GM19240 (cell line): ENCODE measurements around the gene GJC1.

ENCODE experiments used
- DNase-seq: peaks from one replicate; pipeline ENCODE4 v3.0.0; 2011; ENCODE audit warnings: low spot score; ENCODE audit not compliant: insufficient read length

GJC1 gene

GRCh38 chr17:44829523-44830358 is at the start of gene GJC1:
Gene GJC1 (minus strand): TSS chr17:44830287. CDS start chr17:44805817, 24,470 bp downstream.
- no peak for DNase-seq

DNA sequence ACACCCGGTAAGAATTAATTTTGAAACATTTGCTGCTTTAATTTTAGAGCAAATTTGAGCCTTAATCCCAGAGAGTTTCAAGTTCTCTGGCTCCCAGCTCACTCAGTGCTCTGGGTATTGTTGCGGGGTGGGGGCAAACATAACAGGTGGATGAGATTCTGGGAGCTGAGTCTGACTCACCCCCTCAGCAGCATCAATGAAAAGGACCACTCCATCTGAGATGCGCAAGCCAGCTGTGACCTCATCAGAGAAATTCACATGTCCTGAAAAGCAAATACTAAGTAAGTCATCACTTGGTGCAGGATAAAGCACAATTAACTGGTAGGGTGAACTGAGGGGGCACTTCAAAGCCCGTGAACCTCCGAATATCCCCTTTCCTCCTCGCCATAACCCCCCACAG is 49.3 kb upstream of the GJC1 start:
- no peak for DNase-seq

- peak; percentile 23 for DNase-seq
Measured at GRCh38 chr17:44878627-44879221, 48.6 kb upstream of the GJC1 start.

- DNase-seq: no peak
Measured at GRCh38 chr17:44877121-44877520, 47.0 kb upstream of the GJC1 start.

DNA sequence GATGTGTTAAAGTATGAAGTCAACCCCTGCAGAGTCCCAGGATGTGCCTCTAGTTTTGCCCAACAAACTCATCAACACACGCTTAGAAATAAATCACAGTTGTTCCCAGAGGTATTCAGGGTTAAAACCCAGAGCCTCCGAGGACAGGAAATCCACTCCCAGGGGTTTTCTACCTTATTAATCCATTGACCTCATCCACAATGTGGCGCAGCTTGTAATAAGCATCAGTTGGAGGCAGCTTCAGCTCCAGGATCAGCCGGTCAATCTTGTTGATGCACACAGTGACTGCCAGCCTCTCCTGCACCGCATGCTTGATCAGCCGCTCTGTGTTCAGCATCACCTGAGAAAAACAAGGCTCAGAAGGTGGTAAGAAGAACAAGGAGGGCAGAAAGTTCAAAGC is 45.7 kb upstream of the GJC1 start:
- DNase-seq: no peak

DNA sequence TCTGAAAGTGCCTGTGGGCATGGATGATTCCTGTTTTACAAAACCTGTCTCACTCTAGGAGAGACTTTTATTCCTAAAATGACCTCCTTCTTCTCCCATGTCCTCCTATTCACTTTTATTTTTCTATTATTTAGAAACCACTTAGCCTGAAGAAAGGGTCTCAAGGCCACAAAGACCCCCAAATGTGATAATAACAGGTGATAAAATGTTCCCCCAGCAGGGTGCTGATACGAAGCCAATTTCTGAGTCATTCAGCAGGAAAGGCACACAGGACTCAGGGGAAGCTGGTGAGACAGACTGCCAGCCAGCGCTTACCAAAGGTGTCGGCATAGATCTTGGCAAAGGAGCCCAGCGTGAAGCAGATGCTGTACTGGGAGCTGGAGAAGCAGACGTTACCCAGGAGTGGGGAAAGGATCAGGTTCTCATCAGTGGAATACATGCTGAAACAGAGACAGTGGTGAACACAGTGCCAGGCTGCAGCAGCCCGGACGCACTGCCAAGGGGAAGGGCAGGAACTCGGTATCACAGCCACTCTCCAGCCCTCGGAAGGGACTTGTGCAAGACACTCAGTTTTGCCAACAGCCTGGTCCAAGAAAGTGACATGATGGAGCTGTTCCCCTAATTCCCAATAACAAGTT is 42.2 kb upstream of the GJC1 start:
- DNase-seq: no peak

DNA sequence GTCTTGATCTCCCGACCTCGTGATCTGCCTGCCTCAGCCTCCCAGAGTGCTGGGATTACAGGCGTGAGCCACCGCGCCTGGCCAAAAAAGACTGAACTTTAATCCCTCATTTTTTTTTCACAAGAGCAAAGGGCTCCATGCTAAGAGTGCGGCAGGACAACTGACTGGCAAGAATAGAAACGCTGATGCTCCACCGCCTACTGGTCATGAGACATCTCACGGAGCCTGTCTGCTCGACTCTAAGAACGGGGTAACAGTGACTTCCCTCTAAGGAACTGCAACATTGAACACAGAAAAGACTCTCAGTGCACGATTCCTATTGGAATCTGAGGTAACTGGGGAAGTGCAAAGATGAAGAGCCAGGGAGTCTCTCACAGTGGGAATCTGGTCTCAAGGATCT is 41.5 kb upstream of the GJC1 start:
- no peak for DNase-seq

- DNase-seq: no peak
Measured at GRCh38 chr17:44867841-44868240, 37.8 kb upstream of the GJC1 start.

GRCh38 chr17:44865931-44866330 is 35.8 kb upstream of the GJC1 start:
- DNase-seq: no peak

- DNase-seq: peak; percentile 56
Measured at GRCh38 chr17:44865231-44865660, 35.2 kb upstream of the GJC1 start.

DNA sequence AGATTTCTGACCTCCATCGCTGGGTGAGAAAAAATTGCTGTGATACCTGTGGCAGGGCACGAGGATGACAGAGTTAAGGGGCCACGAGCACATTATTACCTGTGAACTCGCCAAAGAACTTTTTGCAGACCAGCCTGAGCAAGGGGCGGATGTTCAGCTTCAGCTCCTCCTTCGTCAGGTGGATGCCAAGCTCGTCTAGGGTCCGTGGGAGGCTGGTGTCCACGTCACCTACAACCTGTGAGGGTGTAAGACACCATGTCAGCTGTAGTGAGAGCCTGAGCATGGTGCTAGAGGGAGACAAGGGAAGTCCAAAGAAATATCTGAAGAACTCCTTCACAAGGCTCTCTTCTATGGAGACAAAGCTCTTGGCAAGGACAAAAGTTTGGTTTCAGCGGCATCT is 34.7 kb upstream of the GJC1 start:
- DNase-seq: no peak

- no peak for DNase-seq
Measured at GRCh38 chr17:44863061-44863918, 33.2 kb upstream of the GJC1 start.

DNA sequence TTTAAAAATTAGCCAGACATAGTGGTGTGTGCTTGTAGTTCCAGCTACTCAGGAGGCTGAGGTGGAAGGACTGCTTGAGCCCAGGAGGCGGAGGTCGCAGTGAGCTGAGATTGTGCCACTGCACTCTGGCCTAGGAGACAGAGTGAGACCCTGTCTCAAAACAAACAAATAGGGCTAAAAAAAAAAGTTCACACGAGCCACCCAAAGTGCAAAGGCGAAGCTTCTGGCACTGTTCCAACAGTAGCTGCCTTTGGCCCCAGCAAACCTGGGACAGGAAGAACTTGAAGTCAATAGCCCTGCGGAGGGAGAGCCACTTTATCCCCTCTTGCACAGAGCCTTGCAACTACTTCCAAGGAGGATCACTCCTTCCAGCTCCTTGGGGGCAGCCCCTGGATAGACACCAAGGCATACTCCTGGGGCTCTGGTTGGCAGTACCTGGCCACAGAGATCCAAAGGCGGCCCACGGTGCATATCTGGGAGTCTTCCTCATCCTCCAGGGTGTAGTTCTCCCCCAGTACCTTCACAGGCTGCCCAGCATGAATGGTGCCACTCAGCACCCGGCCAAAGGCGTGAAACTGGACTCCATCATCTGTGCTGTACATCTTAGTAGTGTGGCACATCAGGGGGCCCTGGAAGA is 32.3 kb upstream of the GJC1 start:
- no peak for DNase-seq

DNA sequence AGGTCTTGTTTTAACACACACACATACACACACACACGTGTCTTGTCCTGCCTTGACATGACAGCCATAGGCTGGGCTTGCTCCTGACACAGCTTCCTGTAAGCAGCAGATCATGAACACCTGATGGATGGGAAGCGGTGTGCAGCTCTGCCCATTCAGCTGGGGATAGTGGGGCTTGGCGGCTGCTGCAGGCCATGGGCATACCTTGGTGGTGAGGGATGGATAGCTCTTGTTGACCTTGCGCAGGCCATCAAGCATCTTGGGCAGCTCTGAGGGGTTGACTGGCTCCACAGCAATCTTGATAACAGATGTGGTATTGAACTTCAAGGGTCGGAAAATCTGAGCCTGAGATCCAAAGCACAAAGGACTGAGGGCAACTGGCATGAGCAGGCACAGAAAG is 29.6 kb upstream of the GJC1 start:
- DNase-seq: no peak

GRCh38 chr17:44854192-44854591 is 24.1 kb upstream of the GJC1 start:
- DNase-seq: no peak

DNA sequence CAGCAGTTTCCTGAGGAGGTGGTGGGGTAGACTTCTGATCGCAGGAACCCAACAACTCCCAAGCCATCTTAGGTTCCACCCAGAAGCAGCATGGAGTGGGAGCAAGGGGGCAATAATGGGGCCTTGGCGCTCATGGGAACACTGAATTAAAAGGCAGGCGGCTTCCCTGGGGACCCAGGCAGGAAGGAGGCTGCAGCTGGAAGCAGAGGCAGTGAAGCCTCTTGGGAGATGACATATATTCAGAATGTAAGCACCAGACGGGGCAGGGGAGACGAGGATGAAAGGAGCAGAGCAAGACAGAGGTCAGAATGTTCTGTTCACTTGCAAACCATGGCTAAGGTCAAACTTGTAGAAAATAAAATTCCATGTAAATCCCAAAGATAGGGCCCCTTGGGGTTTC is 20.5 kb upstream of the GJC1 start:
- no peak for DNase-seq

DNA sequence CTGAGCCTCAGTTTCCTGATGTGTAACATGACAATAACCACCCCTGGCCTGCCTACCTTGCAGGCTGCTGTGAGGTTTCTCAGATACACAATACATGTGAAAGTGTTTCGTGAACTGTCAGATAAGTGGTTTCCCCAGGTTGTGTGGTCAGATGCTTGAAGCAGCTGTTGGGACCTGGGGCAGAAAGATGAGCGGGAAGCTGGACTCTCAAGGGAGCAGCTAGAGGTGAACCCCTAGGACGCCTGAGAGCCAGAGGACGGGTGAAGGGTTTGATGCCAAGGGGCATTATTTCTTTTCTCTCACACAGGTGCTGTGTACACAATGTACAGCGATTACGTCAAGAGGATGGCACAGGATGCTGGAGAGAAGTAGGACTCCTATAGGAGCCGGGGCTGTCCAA is 19.9 kb upstream of the GJC1 start:
- no peak for DNase-seq

DNA sequence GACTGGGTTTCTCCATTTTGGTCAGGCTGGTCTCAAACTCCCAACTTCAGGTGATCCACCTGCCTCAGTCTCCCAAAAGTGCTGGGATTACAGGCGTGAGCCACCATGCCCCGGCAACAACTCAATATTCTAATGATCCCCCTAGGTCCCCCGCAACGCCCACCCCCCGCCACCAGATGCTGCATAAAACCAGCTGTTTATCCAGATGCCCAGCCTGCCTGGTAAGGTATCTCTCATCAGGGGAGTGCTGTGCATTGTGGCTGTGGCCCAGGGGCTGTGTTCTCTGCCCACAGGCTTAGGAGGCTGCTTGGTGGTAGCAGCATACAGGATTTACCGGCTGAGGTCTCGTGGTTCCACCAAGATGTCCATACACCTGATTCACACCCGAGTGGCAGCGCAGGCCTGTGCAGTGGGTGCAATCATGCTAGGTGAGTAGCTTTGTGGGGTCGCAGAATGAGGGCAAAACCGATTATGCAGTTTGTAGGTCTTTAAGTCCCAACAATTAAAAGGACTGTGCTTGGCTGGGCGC is 18.9 kb upstream of the GJC1 start:
- DNase-seq: no peak

DNA sequence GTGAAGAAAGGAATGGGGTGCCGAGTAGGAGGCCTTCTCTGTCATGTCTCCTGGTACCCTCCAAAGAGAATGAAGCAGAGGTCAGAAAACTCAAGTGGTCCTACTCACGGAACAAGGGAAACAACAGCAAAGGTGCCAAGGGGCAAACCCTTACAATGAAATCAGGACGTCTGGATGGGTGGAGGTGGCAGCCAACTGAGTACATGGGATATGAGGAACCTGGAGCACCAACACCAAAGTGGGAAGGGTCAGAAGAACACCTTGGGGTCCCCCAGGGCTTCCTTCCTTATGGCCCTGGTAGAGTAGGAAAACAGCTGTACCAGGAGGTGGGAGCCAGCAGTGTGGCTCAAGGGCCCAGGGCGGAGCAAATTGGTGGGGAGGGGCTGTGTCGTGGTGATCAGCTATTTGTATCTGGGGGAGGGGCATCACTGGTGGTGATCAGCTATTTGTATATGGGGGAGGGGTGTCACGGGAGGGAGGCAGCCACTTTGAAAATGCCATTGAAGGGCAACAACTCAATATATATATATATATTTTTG is 18.2 kb upstream of the GJC1 start:
- DNase-seq: no peak

- no peak for DNase-seq
Measured at GRCh38 chr17:44847586-44847985, 17.5 kb upstream of the GJC1 start, which contains the start of gene HIGD1B. Gene HIGD1B (plus strand): TSS chr17:44847883. CDS start chr17:44848153, 270 bp downstream.
